Colonic mucosa (tissue), 4 donors: Measurements from ENCODE around the gene BASP1. TPM values are rescaled to one million over a fixed set of nuclear protein-coding genes. Genes with fewer than 3 reads are reported as not detected.

Experiments used
- DNase-seq: peaks from one replicate; pipeline ENCODE4 v3.0.0-alpha.2; 2020
- H3K27ac ChIP-seq: fragments of 200-600 bp; one replicate; pipeline ENCODE4 v1.8.0; 2021
- H3K27me3 ChIP-seq: fragments of 200-600 bp; one replicate; pipeline ENCODE4 v1.8.0; 2021
- H3K36me3 ChIP-seq: fragments of 200-600 bp; one replicate; pipeline ENCODE4 v1.8.0; 2021
- H3K4me1 ChIP-seq: fragments of 200-600 bp; one replicate; pipeline ENCODE4 v1.8.0; 2021; ENCODE audit warnings: mild to moderate bottlenecking
- H3K4me3 ChIP-seq: fragments of 200-600 bp; one replicate; pipeline ENCODE4 v1.8.0; 2021
- H3K9ac ChIP-seq, 2 donors: one replicate each; pipeline ENCODE4 v1.7.0; 2013; ENCODE audit warnings: control low read depth in 2 of 2, low read depth in 2 of 2, low read length in 2 of 2
- H3K9me3 ChIP-seq: fragments of 200-600 bp; one replicate; pipeline ENCODE4 v1.8.0; 2021
- intact Hi-C: fragments of 100-400 bp; cut with DNase I; formaldehyde crosslinking; loops from one replicate; pipeline ENCODE4 v1.14.1; 2022
- total RNA-seq, 2 donors: library from RNA; stranded (reverse); fragmentation: NEBNext Ultra II Directional in 1 of 2; extraction: Animal tissue kit (Norgen Biotek cat#: 25700) in 1 of 2; gene quantifications; one replicate each; pipeline ENCODE4 v1.2.1, GENCODE V29; 2021
- TF ChIP-seq, protein P1 (sequence below): fragments of 200-600 bp; IDR thresholded peaks from one replicate; pipeline ENCODE4 v1.8.0; 2022; ENCODE audit warnings: antibody characterized with exemption, mild to moderate bottlenecking
- donor health status: healthy.
- donor health status: DM: no; HTN: no; CAD: no.
- donor health status: DM: no; HTN: no; CAD: no.

Gene BASP1
- total RNA-seq, 2 donors from 2014 or later = 4.2 to 5.5 TPM

DNA sequence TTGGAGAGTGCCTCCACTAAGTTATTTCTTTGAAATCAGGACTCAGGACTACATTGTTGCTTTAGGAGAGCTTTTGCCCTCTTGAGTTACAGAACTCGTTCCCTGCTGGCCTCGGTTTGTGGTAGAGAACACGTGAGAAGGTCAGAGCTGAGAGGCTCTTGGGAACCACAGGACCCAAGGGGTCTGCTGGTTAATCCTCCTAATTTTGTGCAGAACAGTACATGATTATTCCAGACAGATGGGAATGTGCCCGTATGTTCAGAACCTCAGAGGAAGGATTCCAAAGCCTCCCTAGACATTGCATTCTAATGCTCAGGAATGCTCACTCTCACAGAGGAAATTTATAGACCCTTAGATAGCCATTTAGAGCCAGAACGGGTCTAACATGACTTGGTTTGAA is 25.2 kb upstream of the BASP1 start:
- TF ChIP-seq, protein P1, sequence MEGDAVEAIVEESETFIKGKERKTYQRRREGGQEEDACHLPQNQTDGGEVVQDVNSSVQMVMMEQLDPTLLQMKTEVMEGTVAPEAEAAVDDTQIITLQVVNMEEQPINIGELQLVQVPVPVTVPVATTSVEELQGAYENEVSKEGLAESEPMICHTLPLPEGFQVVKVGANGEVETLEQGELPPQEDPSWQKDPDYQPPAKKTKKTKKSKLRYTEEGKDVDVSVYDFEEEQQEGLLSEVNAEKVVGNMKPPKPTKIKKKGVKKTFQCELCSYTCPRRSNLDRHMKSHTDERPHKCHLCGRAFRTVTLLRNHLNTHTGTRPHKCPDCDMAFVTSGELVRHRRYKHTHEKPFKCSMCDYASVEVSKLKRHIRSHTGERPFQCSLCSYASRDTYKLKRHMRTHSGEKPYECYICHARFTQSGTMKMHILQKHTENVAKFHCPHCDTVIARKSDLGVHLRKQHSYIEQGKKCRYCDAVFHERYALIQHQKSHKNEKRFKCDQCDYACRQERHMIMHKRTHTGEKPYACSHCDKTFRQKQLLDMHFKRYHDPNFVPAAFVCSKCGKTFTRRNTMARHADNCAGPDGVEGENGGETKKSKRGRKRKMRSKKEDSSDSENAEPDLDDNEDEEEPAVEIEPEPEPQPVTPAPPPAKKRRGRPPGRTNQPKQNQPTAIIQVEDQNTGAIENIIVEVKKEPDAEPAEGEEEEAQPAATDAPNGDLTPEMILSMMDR = no peak
- Histone ChIP-seq H3K27ac (no peak overlapping the region), H3K9me3 (no peaks in the 10 kb centered on the region), H3K4me1 (no peaks in the 10 kb centered on the region), H3K27me3 (no peaks in the 10 kb centered on the region), H3K4me3 (no peak overlapping the region), H3K9ac (no peak overlapping the region), H3K36me3 (no peaks in the 10 kb centered on the region)
- no peak for DNase-seq
- intact Hi-C loops = no loop called here

DNA sequence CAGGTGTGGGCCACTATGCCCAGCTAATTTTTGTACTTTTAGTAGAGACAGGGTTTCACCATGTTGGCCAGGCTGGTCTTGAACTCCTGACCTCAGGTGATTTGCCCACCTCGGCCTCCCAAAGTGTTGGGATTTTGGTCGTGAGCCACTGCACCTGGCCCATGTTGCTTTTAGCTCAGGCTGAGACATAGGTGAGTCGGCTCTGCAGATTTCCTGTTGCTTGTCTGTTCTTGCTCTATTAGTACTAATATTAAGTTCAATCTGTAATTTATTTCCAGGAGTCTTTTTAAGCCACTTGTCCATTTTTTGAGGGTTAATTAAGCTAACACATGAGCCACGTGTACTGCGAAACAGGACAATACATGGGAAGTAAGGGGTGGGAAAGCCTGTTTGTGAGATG is 21.4 kb upstream of the BASP1 start:
- Histone ChIP-seq H3K27me3 (no peaks in the 10 kb centered on the region), H3K9ac (no peak overlapping the region), H3K4me1 (no peaks in the 10 kb centered on the region), H3K36me3 (no peaks in the 10 kb centered on the region), H3K9me3 (no peaks in the 10 kb centered on the region), H3K4me3 (no peak overlapping the region), H3K27ac (no peak overlapping the region)
- intact Hi-C loops = no loop called here
- TF ChIP-seq, protein P1 = no peak
- DNase-seq = no peak

DNA sequence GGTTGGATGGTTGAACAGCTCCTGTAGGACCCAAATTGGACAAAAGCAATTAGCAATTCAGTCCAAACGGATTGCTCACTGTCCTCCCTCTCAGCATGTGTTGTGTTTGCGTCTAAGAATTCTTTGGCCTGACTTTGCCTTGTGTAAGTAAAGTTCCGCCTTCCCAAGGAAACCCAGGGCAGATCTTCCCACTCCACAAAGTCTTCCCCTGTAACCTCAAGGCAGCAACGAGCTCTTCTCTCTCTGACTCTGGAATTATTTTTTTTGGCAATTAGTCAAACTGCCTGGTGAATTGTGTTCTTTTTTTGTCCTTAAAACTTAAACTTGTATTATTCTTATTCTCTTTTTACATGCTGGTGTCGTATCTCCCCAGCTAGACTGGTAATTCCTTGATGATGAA is 20.7 kb upstream of the BASP1 start:
- Histone ChIP-seq H3K27ac (no peak overlapping the region), H3K9me3 (no peaks in the 10 kb centered on the region), H3K36me3 (no peaks in the 10 kb centered on the region), H3K27me3 (no peaks in the 10 kb centered on the region), H3K4me1 (no peaks in the 10 kb centered on the region), H3K4me3 (no peak overlapping the region), H3K9ac (no peak overlapping the region)
- no peak for DNase-seq
- TF ChIP-seq, protein P1 = no peak
- intact Hi-C loops = no loop called here

DNA sequence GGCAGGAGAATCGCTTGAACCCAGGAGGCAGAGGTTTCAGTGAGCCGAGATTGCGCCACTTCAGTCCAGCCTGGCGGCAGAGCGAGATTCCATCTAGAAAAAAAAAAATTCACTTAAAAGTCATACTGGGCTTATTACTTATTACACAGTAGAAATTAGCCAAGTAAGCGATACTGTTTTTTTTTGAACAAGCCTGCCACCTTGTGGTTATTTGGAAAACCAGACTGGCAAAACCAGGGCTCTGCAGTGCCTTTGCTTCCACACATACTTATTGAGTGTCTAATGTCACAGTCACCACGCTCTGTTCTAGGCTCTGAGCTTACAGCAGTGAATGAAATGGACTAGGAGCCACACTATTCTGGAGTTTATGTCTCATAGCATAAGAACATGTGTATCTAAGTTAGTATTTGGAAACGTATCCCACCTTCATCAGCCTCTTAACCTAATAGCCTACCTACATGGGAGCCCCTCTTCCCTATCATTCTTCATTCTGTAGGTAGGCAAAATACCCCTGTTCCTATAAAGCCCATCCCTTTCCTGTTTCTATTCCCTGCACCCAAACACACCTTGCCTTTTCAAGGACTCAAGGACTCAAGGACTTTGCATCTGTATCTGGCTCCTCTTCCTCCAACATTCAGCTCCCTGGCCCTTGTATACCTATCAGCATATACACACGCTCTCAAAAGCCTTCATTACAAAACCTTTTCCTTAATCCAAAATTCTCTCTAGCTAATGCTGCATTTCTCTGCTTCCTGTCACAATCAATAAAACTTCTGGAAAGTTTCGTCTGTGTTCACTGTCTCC is 13.9 kb upstream of the BASP1 start:
- TF ChIP-seq, protein P1 = peak; percentile 69
- Histone ChIP-seq H3K36me3 (no peaks in the 10 kb centered on the region), H3K9me3 (no peaks in the 10 kb centered on the region), H3K4me1 (no peaks in the 10 kb centered on the region), H3K4me3 (peak overlapping the region; percentile 1), H3K27ac (no peak overlapping the region), H3K9ac (no peak overlapping the region), H3K27me3 (no peaks in the 10 kb centered on the region)
- intact Hi-C loops = loop anchor here (10.0 kb wide), 1 partner anchor 529 kb away; no protein-coding TSS in a partner anchor
- peak; percentile 35 for DNase-seq

DNA sequence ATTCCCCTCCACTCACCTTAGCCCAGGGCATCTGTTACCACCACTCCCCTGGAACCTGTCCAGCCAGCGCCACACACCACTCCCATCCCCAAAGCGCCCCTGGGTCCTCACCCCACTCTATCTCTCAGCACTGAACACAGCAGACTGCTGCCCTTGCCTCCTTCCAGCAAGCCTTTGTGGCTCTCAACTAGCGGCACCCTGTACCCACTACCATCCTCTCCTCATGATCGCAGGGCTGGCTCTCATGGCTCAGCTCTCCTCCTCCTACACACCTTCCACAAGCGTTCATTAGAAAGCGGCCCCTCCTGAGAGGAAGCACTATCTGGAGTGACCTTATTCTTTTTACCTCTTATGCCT is 13.3 kb upstream of the BASP1 start:
- DNase-seq = no peak
- intact Hi-C loops = loop anchor here (10.0 kb wide), 1 partner anchor 529 kb away; no protein-coding TSS in a partner anchor
- no peak overlapping the region for H3K4me3 ChIP-seq
- H3K36me3 ChIP-seq = no peaks in the 10 kb centered on the region
- H3K27me3 ChIP-seq = no peaks in the 10 kb centered on the region
- no peak overlapping the region for H3K27ac ChIP-seq
- H3K9me3 ChIP-seq = no peaks in the 10 kb centered on the region
- no peak overlapping the region for H3K9ac ChIP-seq
- TF ChIP-seq, protein P1 = no peak
- H3K4me1 ChIP-seq = no peaks in the 10 kb centered on the region
